ENCODE measurements around the gene OASL.

DNA sequence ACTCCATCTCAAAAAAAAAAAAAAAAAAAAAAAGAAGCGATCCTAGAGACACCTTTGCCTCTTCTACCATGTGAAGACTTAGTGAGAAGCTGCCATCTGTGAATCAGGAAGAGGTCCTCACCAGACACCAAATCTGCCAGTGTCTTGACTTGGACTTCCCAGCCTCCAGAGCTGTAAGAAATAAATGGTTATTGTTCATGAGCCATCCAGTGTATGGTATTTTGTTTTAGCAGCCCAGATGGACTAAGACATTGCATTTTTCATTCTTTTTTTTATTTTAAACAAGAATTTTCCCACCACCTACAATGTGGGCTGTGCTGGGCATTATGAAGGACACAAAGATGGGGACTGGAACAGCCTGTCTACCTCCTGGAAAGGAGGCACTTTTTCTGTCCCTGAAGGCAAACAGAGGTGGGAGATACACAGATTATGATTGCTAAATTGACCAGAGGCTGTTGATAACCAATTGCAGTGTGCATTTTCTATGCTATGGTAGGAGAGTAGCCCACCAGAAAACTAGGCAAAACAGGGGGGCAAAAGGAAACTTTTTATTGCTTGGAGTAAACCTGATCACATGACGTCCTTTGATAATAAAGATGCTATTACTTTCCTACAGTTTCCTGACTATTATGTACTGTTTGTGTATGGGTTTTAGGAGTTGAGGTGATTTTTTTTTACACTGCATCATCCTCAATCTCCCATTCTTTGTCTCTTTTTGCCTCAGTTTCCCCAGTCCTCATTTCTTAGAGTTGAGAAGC lies 20.0 kb downstream of the OASL start:
- TF ChIP-seq, protein P1, sequence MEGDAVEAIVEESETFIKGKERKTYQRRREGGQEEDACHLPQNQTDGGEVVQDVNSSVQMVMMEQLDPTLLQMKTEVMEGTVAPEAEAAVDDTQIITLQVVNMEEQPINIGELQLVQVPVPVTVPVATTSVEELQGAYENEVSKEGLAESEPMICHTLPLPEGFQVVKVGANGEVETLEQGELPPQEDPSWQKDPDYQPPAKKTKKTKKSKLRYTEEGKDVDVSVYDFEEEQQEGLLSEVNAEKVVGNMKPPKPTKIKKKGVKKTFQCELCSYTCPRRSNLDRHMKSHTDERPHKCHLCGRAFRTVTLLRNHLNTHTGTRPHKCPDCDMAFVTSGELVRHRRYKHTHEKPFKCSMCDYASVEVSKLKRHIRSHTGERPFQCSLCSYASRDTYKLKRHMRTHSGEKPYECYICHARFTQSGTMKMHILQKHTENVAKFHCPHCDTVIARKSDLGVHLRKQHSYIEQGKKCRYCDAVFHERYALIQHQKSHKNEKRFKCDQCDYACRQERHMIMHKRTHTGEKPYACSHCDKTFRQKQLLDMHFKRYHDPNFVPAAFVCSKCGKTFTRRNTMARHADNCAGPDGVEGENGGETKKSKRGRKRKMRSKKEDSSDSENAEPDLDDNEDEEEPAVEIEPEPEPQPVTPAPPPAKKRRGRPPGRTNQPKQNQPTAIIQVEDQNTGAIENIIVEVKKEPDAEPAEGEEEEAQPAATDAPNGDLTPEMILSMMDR (IDR thresholded peaks at IDR 0.05 in 4 of 5, conservative IDR thresholded peaks at IDR 0.05 in 1 of 5), result no peak
- TF ChIP-seq POLR2A (IDR thresholded peaks at IDR 0.05), result no peak
